Measurements from ENCODE around the gene TMPRSS11D.

TMPRSS11D gene, protein sequence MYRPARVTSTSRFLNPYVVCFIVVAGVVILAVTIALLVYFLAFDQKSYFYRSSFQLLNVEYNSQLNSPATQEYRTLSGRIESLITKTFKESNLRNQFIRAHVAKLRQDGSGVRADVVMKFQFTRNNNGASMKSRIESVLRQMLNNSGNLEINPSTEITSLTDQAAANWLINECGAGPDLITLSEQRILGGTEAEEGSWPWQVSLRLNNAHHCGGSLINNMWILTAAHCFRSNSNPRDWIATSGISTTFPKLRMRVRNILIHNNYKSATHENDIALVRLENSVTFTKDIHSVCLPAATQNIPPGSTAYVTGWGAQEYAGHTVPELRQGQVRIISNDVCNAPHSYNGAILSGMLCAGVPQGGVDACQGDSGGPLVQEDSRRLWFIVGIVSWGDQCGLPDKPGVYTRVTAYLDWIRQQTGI

GRCh38 chr4:67883902-67884301 lies at the start of gene TMPRSS11D:
Gene TMPRSS11D (minus strand): TSS chr4:67884002. CDS start chr4:67883933, 69 bp downstream.
- Histone ChIP-seq H3K4me1 (ENCODE audit: low read depth, poor library complexity, severe bottlenecking) (no peaks in the 10 kb centered on the region), H3K4me2 (no peak within 1 kb of the TSS), H2AFZ (ENCODE audit: low read depth) (no peak within 1 kb of the TSS), H3K27ac (no peak within 1 kb of the TSS), H3K9ac (no peak within 1 kb of the TSS), H4K20me1 (ENCODE audit: insufficient read depth) (no peaks in the 10 kb centered on the region; the same call in 1 of the 2 replicates), H3K4me3 (IDR thresholded peaks at IDR 0.05; ENCODE audit: insufficient read depth, low read depth, low read length) (no peak within 1 kb of the TSS), H3K79me2 (ENCODE audit: insufficient read depth, low read depth) (no peaks in the 10 kb centered on the region), H3K27me3 (ENCODE audit: insufficient read depth, low read depth) (no peaks in the 10 kb centered on the region), H3K36me3 (ENCODE audit: insufficient read depth) (no peaks in the 10 kb centered on the region)
- no peak for TF ChIP-seq CTCF (conservative IDR thresholded peaks at IDR 0.05; ENCODE audit: low read depth, low read length)

- Histone ChIP-seq H3K27ac (no peak overlapping the region), H3K4me1 (ENCODE audit: low read depth, poor library complexity, severe bottlenecking) (peaks cover 19% of the 10 kb centered on the region), H3K36me3 (ENCODE audit: insufficient read depth) (no peaks in the 10 kb centered on the region), H3K79me2 (ENCODE audit: insufficient read depth, low read depth) (no peaks in the 10 kb centered on the region), H3K9ac (no peak overlapping the region), H4K20me1 (ENCODE audit: insufficient read depth) (no peaks in the 10 kb centered on the region), H3K27me3 (ENCODE audit: insufficient read depth, low read depth) (no peaks in the 10 kb centered on the region), H3K4me2 (no peak overlapping the region), H3K4me3 (IDR thresholded peaks at IDR 0.05; ENCODE audit: insufficient read depth, low read depth, low read length) (no peak overlapping the region), H2AFZ (ENCODE audit: low read depth) (no peak overlapping the region)
- no peak for TF ChIP-seq CTCF (conservative IDR thresholded peaks at IDR 0.05; ENCODE audit: low read depth, low read length)
Measured at GRCh38 chr4:67933038-67933437, 49.2 kb upstream of the TMPRSS11D start.

DNA sequence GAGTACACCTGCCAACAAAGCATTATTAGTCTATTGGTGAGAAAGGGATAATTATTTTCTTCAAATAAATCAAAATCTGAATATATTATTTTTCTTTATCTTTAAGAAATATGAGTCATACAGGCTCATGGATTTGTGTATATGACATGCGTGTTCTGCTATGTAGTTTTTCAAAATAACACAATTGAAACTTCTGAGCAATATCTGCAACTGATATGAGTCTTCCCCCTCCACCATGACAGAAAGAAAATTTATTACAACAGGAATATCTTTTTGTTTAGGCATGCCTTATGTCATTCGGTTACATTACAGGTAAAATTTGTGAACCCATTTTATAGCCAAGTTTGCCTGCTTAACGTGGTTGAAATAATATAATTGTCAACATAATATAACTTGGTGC lies 47.5 kb upstream of the TMPRSS11D start:
- no peak overlapping the region for H2AFZ ChIP-seq (ENCODE audit: low read depth)
- H3K27ac ChIP-seq: no peak overlapping the region
- H3K4me1 ChIP-seq (ENCODE audit: low read depth, poor library complexity, severe bottlenecking): peaks cover 19% of the 10 kb centered on the region
- H3K9ac ChIP-seq: no peak overlapping the region
- TF ChIP-seq CTCF (conservative IDR thresholded peaks at IDR 0.05; ENCODE audit: low read depth, low read length): no peak
- no peak overlapping the region for H3K4me2 ChIP-seq
- H3K4me3 ChIP-seq (IDR thresholded peaks at IDR 0.05; ENCODE audit: insufficient read depth, low read depth, low read length): no peak overlapping the region
- H3K36me3 ChIP-seq (ENCODE audit: insufficient read depth): no peaks in the 10 kb centered on the region
- no peaks in the 10 kb centered on the region for H3K27me3 ChIP-seq (ENCODE audit: insufficient read depth, low read depth)
- no peaks in the 10 kb centered on the region for H3K79me2 ChIP-seq (ENCODE audit: insufficient read depth, low read depth)
- H4K20me1 ChIP-seq (ENCODE audit: insufficient read depth): no peaks in the 10 kb centered on the region

GRCh38 chr4:67929426-67929825 lies 45.6 kb upstream of the TMPRSS11D start:
- Histone ChIP-seq H3K4me2 (no peak overlapping the region), H2AFZ (ENCODE audit: low read depth) (no peak overlapping the region), H3K4me3 (IDR thresholded peaks at IDR 0.05; ENCODE audit: insufficient read depth, low read depth, low read length) (no peak overlapping the region), H3K36me3 (ENCODE audit: insufficient read depth) (no peaks in the 10 kb centered on the region), H3K4me1 (ENCODE audit: low read depth, poor library complexity, severe bottlenecking) (peaks cover 6% of the 10 kb centered on the region), H3K27ac (no peak overlapping the region), H3K79me2 (ENCODE audit: insufficient read depth, low read depth) (no peaks in the 10 kb centered on the region), H4K20me1 (ENCODE audit: insufficient read depth) (no peaks in the 10 kb centered on the region), H3K27me3 (ENCODE audit: insufficient read depth, low read depth) (no peaks in the 10 kb centered on the region), H3K9ac (no peak overlapping the region)
- no peak for TF ChIP-seq CTCF (conservative IDR thresholded peaks at IDR 0.05; ENCODE audit: low read depth, low read length)
